Hepatocyte (in vitro differentiated cells): ENCODE data around the gene CHCHD4.

Source experiments
- EZH2 ChIP-seq: fragments of 200-600 bp; sonication (generic); IDR thresholded peaks from 2 replicates; pipeline ENCODE4 v1.6.1; 2016; ENCODE audit warnings: antibody characterized with exemption, mild to moderate bottlenecking, borderline replicate concordance
- EZH2phosphoT487 ChIP-seq: fragments of 200-600 bp; sonication (generic); IDR thresholded peaks from one replicate; pipeline ENCODE4 v1.6.1; 2018; ENCODE audit warnings: antibody characterized with exemption, mild to moderate bottlenecking, low read depth, moderate library complexity; ENCODE audit not compliant: unreplicated experiment, severe bottlenecking
- TF ChIP-seq, protein P1 (sequence below): fragments of 200-600 bp; sonication (generic); IDR thresholded peaks from 2 replicates; pipeline ENCODE4 v1.5.1; 2016; ENCODE audit warnings: antibody characterized with exemption, mild to moderate bottlenecking; ENCODE audit not compliant: poor library complexity

DNA sequence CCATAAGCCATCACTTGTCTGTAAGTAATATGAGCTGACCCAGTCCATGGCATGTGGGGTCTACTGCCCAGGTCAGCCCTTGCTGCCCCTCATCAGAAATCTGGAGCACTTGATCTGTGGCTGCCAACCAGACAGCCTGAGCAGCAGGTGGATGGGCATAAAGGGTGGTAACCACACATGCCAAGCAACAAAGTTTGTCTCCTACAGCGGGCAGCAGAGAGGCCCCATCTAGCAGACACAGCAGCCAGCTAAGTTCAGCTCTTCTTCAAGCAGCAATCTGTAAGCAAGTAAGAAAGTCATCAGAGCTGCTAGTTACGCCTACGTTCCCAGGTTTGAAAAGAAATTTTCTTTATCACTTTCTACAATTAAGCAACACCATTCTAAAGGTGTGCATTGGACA is 27.9 kb downstream of the CHCHD4 start:
- TF ChIP-seq, protein P1, sequence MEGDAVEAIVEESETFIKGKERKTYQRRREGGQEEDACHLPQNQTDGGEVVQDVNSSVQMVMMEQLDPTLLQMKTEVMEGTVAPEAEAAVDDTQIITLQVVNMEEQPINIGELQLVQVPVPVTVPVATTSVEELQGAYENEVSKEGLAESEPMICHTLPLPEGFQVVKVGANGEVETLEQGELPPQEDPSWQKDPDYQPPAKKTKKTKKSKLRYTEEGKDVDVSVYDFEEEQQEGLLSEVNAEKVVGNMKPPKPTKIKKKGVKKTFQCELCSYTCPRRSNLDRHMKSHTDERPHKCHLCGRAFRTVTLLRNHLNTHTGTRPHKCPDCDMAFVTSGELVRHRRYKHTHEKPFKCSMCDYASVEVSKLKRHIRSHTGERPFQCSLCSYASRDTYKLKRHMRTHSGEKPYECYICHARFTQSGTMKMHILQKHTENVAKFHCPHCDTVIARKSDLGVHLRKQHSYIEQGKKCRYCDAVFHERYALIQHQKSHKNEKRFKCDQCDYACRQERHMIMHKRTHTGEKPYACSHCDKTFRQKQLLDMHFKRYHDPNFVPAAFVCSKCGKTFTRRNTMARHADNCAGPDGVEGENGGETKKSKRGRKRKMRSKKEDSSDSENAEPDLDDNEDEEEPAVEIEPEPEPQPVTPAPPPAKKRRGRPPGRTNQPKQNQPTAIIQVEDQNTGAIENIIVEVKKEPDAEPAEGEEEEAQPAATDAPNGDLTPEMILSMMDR: no peak
- TF ChIP-seq EZH2 (no peak), EZH2phosphoT487 (no peak)
